ENCODE data around the gene GRIN2D. TPM values are rescaled to one million over a fixed set of nuclear protein-coding genes. Genes with fewer than 3 reads are reported as not detected.
"Not testable (repeated sequence)": the region's sequence is repeated elsewhere in the genome, so short reads cannot be mapped to it uniquely, and the experiment has no call there.

Gene GRIN2D
- total RNA-seq, 2 experiments from 2014 or later, result 0.09 to 0.18 TPM

DNA sequence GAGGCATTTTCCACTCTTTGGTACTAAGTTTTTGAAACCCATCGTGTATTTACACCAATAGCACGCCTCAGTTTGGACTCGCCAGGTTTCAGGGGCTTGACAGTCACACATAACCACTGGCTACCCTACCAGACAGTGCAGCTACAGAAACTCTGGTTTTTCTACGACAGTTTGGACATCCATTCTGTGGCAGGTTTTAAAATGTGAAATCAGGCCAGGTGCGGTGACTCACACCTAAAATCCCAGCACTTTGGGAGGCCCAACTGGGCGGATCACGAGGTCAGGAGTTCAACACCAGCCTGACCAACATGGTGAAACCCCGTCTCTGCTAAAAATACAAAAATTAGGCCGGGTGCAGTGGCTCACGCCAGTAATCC, 15.3 kb upstream of the GRIN2D start:
- Mint-ChIP-seq H3K27me3 (no peaks in the 10 kb centered on the region), H3K4me3 (no peak overlapping the region), H3K4me1 (peaks cover 2% of the 10 kb centered on the region), H3K36me3 (peaks cover 5% of the 10 kb centered on the region), H3K27ac (no peak overlapping the region), H3K9me3 (ENCODE audit: low read depth) (no peaks in the 10 kb centered on the region)
- CTCF ChIA-PET, result interaction anchor here (1.9 kb wide), 1 partner anchor 13 kb away, joined by 6 read pairs; the partner anchor contains the start of gene KDELR1
- DNase-seq (no peak), ATAC-seq (no peak)

DNA sequence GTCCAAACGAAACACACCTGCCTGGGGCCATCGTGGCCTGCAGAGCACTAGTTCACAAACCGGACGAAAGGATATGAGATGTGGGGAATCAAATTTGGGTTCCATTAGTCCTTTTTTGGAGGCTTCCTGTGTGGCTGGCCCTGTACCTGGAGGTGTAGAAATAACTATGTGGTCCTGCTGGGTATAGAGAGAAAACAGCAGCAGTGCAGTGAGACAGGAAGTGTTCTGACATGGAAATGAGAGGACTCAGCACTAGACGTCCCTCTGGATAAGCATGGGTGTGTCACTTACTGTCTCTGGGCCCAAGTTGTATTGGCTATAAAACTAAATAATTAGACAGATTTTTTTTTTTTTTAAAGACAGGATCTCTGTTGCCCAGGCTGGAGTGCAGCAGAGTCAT, 14.4 kb upstream of the GRIN2D start:
- peaks cover 7% of the 10 kb centered on the region for H3K36me3 Mint-ChIP-seq
- ATAC-seq (peak; percentile 30), DNase-seq (no peak)
- H3K9me3 Mint-ChIP-seq (ENCODE audit: low read depth), result no peaks in the 10 kb centered on the region
- peaks cover 2% of the 10 kb centered on the region for H3K4me1 Mint-ChIP-seq
- H3K27me3 Mint-ChIP-seq, result no peaks in the 10 kb centered on the region
- no peak overlapping the region for H3K4me3 Mint-ChIP-seq
- no peak overlapping the region for H3K27ac Mint-ChIP-seq
- CTCF ChIA-PET, result interaction anchor here (1.9 kb wide), 1 partner anchor 12 kb away, joined by 6 read pairs; the partner anchor contains the start of gene KDELR1

DNA sequence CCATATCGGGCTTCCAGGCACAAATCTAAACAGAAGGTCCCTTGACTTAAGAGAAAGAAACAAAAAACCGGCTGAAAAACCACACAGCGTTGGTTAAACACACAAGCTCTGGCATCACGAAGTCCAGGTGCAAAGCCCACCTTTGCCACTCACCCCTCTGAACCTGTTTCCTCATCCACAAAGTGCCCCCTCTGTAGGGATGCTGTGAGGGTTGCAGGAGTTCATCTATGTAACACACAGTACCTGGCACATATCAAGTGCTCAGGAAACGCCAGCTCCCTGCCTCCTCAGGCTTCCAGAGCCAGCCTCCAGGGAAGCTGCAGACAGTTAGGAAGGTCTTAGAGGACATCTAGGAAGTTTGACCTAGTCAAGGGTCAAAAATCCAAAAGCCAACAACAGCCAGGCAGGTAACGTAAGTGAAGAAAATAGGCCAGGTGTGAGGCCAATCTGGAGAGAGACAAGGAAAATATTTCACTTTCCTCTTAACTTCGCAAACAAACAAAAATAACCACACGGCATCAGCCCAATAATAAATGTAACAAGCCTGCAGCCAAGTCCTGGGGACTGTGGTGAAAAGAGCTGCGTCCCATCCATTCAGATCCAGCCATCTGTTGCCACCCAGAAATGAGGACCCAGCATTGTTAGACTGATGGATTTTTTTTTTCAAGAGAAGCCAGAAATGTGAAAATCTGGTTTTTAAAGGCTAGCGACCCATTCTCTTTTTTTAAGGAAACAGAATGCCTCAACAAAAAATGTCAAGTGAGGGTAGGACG, 12.1 kb upstream of the GRIN2D start:
- no peaks in the 10 kb centered on the region for H3K9me3 Mint-ChIP-seq (ENCODE audit: low read depth)
- peak overlapping the region; percentile 14 for H3K27ac Mint-ChIP-seq
- no peak overlapping the region for H3K4me3 Mint-ChIP-seq
- H3K4me1 Mint-ChIP-seq, result peaks cover 2% of the 10 kb centered on the region
- DNase-seq (no peak), ATAC-seq (no peak)
- no peaks in the 10 kb centered on the region for H3K27me3 Mint-ChIP-seq
- peaks cover 19% of the 10 kb centered on the region for H3K36me3 Mint-ChIP-seq
- CTCF ChIA-PET, result interaction anchor here (0.7 to 2.4 kb wide), 2 partner anchors 10 to 66 kb away, joined by 3 to 9 read pairs; partner anchors contain the start of gene KDELR1

DNA sequence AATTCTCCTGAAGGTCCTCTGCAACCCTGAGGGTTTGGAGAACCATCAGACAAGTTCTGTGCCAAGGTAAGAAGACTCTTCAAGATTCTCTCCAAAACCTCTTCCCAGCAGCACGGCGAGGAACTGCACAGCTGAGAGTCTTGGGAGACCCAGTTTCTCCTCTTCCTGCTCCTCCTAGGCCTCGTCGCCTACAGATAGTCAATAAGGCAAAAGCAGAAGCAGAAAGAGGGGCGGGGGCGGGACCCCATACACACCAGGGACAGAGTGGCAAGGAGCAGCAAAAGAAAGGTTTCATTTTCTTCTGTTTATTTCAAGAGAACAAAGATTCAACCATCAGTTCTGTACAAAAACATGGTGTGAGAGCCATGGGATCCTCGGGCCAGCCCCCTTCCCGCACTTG, 11.2 kb upstream of the GRIN2D start:
- Mint-ChIP-seq H3K27ac (no peak overlapping the region), H3K27me3 (no peaks in the 10 kb centered on the region), H3K4me1 (peaks cover 2% of the 10 kb centered on the region), H3K9me3 (ENCODE audit: low read depth) (no peaks in the 10 kb centered on the region), H3K36me3 (peaks cover 23% of the 10 kb centered on the region), H3K4me3 (no peak overlapping the region)
- ATAC-seq (no peak), DNase-seq (no peak)
- CTCF ChIA-PET, result interaction anchor here (0.7 to 2.4 kb wide), 2 partner anchors 9 to 65 kb away, joined by 3 to 9 read pairs; partner anchors contain the start of gene KDELR1

DNA sequence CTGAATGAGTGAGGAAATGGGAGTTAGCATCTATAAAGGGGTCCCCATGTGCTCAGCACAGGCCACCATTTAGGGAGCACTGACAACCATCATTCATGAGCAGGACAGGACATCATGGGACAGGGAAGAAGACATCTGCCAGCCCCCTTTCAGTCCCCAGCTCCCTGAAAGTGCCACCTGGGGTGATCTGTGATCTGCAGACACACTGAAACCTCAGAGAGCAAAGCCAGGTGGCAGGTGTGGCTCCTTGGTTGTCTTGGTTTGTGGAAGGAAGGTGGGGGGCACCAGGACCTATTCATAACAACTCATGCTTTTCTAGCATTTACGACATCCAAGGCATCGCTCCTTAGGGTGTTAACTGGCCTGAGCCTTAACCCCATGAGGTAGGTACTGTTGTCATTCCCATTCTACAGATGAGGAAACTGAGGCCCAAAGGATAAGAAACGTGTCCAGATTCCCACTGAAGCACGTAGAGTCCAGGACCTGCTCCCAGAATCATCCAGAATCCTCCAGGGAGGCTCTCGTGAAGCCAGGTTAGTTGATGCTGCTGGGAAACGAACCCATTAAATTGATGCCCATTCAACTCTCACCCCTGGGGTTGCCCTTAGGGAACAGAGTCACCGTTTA, 7.9 kb upstream of the GRIN2D start:
- no peak for ATAC-seq
- H3K4me1 Mint-ChIP-seq, result peaks cover 13% of the 10 kb centered on the region
- CTCF ChIA-PET, result no interaction called here
- no peaks in the 10 kb centered on the region for H3K27me3 Mint-ChIP-seq
- peaks cover 35% of the 10 kb centered on the region for H3K36me3 Mint-ChIP-seq
- H3K9me3 Mint-ChIP-seq (ENCODE audit: low read depth), result no peaks in the 10 kb centered on the region
- H3K4me3 Mint-ChIP-seq, result no peak overlapping the region
- H3K27ac Mint-ChIP-seq, result no peak overlapping the region
- no peak for DNase-seq

DNA sequence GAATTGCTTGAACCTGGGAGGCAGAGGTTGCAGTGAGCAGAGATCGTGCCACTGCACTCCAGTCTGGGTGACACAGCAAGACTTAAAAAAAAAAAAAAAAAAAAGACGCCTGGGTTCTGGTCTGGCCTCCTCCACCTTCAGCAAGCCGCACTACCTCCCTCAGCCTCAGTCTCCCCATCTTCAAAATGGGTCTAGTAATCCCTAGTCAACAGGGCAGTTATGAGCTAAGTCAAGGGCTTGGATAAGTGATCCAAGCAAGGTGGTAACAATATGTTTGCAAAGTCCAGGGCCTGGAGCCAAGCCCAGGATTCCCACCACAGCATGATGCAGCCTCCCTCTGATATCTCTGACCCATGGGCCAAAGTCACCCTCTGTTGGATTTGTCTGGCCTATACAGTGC, 6.5 kb upstream of the GRIN2D start:
- no peak overlapping the region for H3K4me3 Mint-ChIP-seq
- no peaks in the 10 kb centered on the region for H3K27me3 Mint-ChIP-seq
- peaks cover 15% of the 10 kb centered on the region for H3K4me1 Mint-ChIP-seq
- ATAC-seq (no peak), DNase-seq (no peak)
- H3K36me3 Mint-ChIP-seq, result peaks cover 30% of the 10 kb centered on the region
- H3K27ac Mint-ChIP-seq, result no peak overlapping the region
- H3K9me3 Mint-ChIP-seq (ENCODE audit: low read depth), result no peaks in the 10 kb centered on the region
- CTCF ChIA-PET, result interaction anchor here (0.7 kb wide), 1 partner anchor 25 kb away, joined by 3 read pairs; no protein-coding TSS in a partner anchor

DNA sequence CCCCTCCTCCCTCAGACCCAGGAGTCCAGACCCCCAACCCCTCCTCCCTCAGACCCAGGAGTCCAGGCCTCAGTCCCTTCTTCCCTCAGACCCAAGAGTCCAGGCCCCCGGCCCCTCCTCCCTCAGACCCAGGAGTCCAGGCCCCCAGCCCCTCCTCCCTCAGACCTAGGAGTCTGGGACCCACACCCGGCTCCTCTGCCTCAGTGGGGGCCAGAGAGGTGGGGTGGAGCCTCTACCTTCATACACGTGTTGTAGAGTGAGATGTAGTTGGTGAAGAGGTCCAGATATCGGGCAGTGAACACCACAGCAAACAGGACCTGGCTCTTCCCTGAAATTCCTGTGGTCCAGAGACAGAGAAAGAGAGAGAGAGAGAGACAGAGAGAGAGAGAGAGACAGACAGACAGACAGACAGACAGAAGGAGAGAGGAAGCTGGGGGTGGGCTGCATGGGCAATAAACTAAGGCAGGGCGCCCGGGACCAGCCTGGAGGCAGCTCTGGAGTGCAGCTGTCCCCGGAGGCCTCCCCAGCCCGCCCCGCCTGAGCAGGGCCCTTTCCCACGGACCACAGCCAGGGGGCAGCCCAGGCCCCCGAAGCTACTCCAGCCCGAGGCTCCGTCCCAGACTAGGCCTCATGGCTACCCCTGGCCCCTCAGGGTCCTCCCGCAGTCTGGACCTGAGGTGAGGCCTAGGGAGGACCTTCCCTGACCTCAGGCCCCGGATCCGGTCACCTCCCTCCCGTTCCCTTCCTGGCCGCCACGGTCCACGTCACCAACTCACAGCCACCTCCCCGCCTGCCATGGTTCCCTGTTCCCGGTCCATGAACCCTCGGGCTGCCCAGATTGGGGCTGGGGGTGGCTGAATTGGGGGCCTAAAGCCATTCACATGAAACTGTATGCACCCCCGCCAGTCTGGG, 3.0 kb upstream of the GRIN2D start:
- Mint-ChIP-seq H3K27ac (peak overlapping the region; percentile 92), H3K27me3 (peaks cover 24% of the 10 kb centered on the region), H3K4me3 (peak overlapping the region; percentile 93), H3K4me1 (peaks cover 20% of the 10 kb centered on the region), H3K36me3 (peaks cover 19% of the 10 kb centered on the region), H3K9me3 (ENCODE audit: low read depth) (no peaks in the 10 kb centered on the region)
- CTCF ChIA-PET, result interaction anchor here (0.6 to 2.2 kb wide), 37 partner anchors 9 to 542 kb away, joined by 3 to 67 read pairs (median 5); partner anchors contain the start of genes GRWD1, NUCB1, SYNGR4 and TMEM143
- DNase-seq (peak; percentile 82), ATAC-seq (peak; percentile 80)

DNA sequence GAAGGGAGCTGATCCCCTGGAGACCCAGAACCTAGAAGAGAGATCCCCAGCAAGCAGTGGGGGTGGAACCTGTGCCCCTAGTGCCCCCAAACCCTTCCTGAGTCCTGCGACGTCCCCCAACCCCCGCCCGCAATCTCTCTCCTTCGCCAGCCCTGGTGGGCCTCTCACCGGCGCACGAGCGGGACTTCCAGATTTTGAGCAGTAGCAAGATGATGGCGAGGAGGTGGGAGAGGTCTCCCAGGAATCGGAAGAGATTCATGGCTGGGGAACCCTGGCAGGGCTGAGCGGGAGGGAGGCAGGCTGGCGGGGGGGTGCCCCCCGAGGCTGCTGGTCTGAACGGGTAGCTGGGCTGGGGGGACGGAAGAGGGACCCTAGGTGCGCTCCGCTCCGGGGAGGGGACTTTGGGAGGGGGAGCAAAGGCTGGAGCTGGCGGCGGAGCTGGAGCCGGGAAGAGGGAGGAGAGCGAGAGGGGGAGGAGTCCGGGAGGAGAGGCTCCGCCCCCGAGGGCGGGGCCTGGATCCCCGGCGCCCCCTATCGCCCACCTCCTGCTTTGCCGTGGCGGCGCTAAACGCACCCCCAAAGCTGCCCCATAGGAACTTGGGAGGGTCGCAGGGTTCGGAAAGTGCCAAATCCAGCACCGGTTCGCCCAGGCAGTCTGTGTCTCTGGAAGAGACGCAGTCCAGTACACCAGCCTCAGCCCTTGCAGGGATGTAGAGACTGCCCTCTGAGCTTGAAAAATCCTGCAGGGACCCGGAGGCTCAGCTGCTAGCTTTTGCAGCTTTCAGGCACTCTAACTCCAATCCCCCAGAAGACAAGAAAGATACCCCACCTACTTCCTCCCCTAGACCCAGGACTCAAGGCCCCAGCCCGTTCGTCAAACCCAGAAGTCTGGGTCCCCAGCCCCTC, 2.1 kb upstream of the GRIN2D start, which contains the start of gene KDELR1:
Gene KDELR1 (minus strand): TSS at position 452 of the 906 bp plus-strand sequence. CDS start 193 bp downstream, at position 259.
- H3K27ac Mint-ChIP-seq, result peak within 1 kb of the TSS; percentile 92
- DNase-seq (peak; percentile 77), ATAC-seq (peak; percentile 79)
- H3K27me3 Mint-ChIP-seq, result peaks cover 32% of the 10 kb centered on the region
- H3K9me3 Mint-ChIP-seq (ENCODE audit: low read depth), result no peaks in the 10 kb centered on the region
- H3K4me3 Mint-ChIP-seq, result peak within 1 kb of the TSS; percentile 93
- peaks cover 16% of the 10 kb centered on the region for H3K36me3 Mint-ChIP-seq
- H3K4me1 Mint-ChIP-seq, result peaks cover 21% of the 10 kb centered on the region
- CTCF ChIA-PET, result interaction anchor here (0.6 to 2.2 kb wide), 46 partner anchors 10 to 541 kb away, joined by 3 to 67 read pairs (median 4); partner anchors contain the start of genes GRWD1, NUCB1, SYNGR4 and TMEM143

DNA sequence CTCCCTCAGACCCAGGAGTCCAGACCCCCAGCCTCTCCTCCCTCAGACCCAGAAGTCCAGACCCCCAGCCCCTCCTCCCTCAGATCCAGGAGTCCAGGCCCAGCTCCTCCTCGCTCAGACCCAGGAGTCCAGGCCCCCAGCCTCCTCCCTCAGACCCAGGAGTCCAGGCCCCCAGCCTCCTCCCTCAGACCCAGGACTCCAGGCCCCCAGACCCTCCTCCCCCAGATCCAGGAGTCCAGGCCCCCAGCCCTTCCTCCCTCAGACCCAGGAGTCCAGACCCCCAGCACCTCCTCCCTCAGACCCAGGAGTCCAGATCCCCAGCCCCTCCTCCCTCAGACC, 1.5 kb upstream of the GRIN2D start:
- peak overlapping the region; percentile 93 for H3K4me3 Mint-ChIP-seq
- CTCF ChIA-PET, result interaction anchor here (0.7 to 2.2 kb wide), 34 partner anchors 10 to 225 kb away, joined by 3 to 67 read pairs (median 5); partner anchors contain the start of genes GRWD1, SYNGR4 and TMEM143
- not testable (repeated sequence) for H3K9me3 Mint-ChIP-seq (ENCODE audit: low read depth); ATAC-seq; H3K27ac Mint-ChIP-seq; DNase-seq
- peaks cover 36% of the 10 kb centered on the region for H3K27me3 Mint-ChIP-seq
- peaks cover 15% of the 10 kb centered on the region for H3K36me3 Mint-ChIP-seq
- H3K4me1 Mint-ChIP-seq, result peaks cover 21% of the 10 kb centered on the region

DNA sequence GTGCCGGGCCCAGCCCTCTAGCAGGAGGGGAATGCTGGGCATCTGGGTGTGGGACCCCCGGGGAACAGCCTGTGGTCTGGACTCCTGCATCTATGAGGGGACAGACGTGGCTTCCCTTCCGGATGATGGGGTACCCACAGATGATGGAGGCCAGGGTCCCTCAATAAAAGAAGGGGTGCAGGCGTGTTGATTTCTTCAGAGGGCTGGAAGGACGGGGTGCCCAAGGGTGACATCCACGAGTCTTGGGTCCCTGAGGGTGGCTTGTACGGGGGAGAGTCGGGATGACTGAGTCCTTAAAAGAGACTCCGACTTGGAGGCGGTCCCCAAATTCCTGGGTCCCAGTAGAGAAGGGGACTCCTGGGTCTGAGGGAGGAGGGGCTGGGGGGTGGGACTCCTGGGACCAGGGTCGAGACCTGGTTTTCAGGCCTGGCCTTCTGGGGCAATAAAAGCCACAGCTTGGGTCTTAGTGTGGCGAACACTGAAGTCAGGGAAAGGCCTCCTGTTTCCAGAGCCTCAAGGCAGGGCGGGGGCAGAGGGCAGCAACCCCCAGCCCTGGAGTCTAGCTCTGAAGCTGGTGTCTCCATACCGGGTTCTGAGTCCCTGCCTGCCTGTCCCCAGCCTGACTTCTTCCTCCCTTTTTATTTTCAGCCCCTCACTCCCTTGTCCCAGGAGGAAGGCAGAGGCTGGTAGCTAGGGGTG, 459 bp upstream of the GRIN2D start:
- CTCF ChIA-PET, result interaction anchor here (1.1 kb wide), 2 partner anchors 9 to 59 kb away, joined by 3 to 4 read pairs; no protein-coding TSS in a partner anchor
- no peak overlapping the region for H3K27ac Mint-ChIP-seq
- no peaks in the 10 kb centered on the region for H3K9me3 Mint-ChIP-seq (ENCODE audit: low read depth)
- H3K27me3 Mint-ChIP-seq, result peaks cover 45% of the 10 kb centered on the region
- H3K4me1 Mint-ChIP-seq, result peaks cover 29% of the 10 kb centered on the region
- ATAC-seq, result no peak
- no peak overlapping the region for H3K4me3 Mint-ChIP-seq
- H3K36me3 Mint-ChIP-seq, result peaks cover 10% of the 10 kb centered on the region
- no peak for DNase-seq

DNA sequence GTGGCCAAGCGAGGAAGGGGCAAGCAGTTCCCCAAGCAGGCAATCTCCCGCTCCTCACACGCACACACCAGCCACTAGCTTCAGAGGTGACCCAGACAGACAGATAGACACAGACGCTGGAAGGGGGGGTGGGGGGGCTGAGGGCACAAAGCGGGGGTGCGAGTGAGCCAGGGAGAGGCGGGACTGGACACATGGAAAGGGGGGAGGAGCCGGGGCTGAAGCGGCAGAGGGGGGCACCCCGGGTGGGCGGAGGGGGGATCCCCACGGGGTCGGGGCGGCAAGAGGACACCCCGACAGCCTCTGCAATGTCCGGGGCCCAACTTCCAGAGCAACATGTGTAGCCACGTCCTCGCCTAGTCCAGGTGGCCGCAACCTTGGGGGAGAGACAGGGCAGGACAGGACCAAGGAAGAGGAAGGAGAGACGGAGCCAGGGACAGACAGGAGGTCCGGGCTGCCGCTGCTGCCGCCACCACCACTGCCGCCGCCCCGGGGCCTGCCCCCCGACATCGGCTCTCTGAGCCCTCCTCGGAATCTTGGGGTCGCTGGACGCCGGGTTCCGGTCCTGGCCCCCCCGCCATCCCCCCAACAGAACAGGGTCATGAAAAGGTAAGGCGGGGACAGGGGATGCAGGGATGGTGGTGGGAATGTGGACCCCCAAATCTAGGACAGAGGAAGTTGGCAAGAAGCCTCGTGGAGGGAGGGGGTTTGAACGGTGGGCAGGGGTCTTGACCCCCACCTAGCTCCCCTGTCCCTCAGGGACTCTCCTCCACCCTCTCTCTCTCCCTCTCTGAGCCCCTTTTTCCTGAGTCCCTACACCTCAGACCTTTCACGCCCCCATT, 1.1 kb downstream of the GRIN2D start:
- H3K27me3 Mint-ChIP-seq, result peaks cover 46% of the 10 kb centered on the region
- ATAC-seq (no peak), DNase-seq (no peak)
- peaks cover 27% of the 10 kb centered on the region for H3K4me1 Mint-ChIP-seq
- H3K9me3 Mint-ChIP-seq (ENCODE audit: low read depth), result no peaks in the 10 kb centered on the region
- no peak overlapping the region for H3K4me3 Mint-ChIP-seq
- peaks cover under 1% of the 10 kb centered on the region for H3K36me3 Mint-ChIP-seq
- CTCF ChIA-PET, result interaction anchor here (1.8 kb wide), 1 partner anchor 20 kb away, joined by 4 read pairs; no protein-coding TSS in a partner anchor
- H3K27ac Mint-ChIP-seq, result no peak overlapping the region

All from activated CD8-positive, alpha-beta memory T cell treated with anti-CD3 and anti-CD28 coated beads, Interleukin-2, amount 10 ng/mL, durations not matched to agents 7 days and 5 days (primary cell).